Measurements from ENCODE around the gene MFNG.

MFNG gene

GRCh38 chr22:37519268-37520195, 33.3 kb upstream of the MFNG start, which contains the start of gene CARD10 (continued):
- TF ChIP-seq ZBTB20 (tag by site-specific recombination; IDR thresholded peaks at IDR 0.05) (peak; percentile 61; the same call in 1 of the 2 replicates), ZXDB (tag by site-specific recombination; IDR thresholded peaks at IDR 0.05) (no peak), PRDM10 (tag by site-specific recombination; IDR thresholded peaks at IDR 0.05) (no peak), ZNF530 (tag by site-specific recombination; IDR thresholded peaks at IDR 0.05; ENCODE audit: low read depth) (no peak), ZNF776 (tag by site-specific recombination; IDR thresholded peaks at IDR 0.05; ENCODE audit: borderline replicate concordance) (no peak), ZNF660 (tag by site-specific recombination; IDR thresholded peaks at IDR 0.05) (no peak), ZNF157 (tag by site-specific recombination; IDR thresholded peaks at IDR 0.05) (no peak), ZNF423 (tag by site-specific recombination; IDR thresholded peaks at IDR 0.05) (no peak), YY2 (tag by site-specific recombination; IDR thresholded peaks at IDR 0.05) (no peak), KLF1 (tag by site-specific recombination; IDR thresholded peaks at IDR 0.05) (peak; percentile 38; the same call in 1 of the 2 replicates), ZNF132 (tag by site-specific recombination; IDR thresholded peaks at IDR 0.05; ENCODE audit: borderline replicate concordance) (no peak), ATF2 (tag by site-specific recombination; IDR thresholded peaks at IDR 0.05; ENCODE audit: low read depth) (no peak), ZNF677 (tag by site-specific recombination; IDR thresholded peaks at IDR 0.05) (no peak), ZNF664 (tag by site-specific recombination; IDR thresholded peaks at IDR 0.05) (no peak), ZNF654 (tag by site-specific recombination; IDR thresholded peaks at IDR 0.05; ENCODE audit: low read depth) (no peak), ZNF571 (tag by site-specific recombination; IDR thresholded peaks at IDR 0.05) (no peak), ZNF645 (tag by site-specific recombination; IDR thresholded peaks at IDR 0.05) (no peak), KLF10 (tag by site-specific recombination; IDR thresholded peaks at IDR 0.05) (peak; percentile 91), ZNF548 (tag by site-specific recombination; IDR thresholded peaks at IDR 0.05) (no peak), TRIM28 (IDR thresholded peaks at IDR 0.05; ENCODE audit: borderline replicate concordance, low read length) (no peak), ZFP41 (tag by site-specific recombination; IDR thresholded peaks at IDR 0.05; ENCODE audit: borderline replicate concordance) (no peak), ZNF362 (tag by site-specific recombination; IDR thresholded peaks at IDR 0.05) (no peak), ZIC2 (tag by site-specific recombination; IDR thresholded peaks at IDR 0.05) (peak; percentile 82), ZNF768 (tag by site-specific recombination; IDR thresholded peaks at IDR 0.05) (no peak), ZNF596 (tag by site-specific recombination; IDR thresholded peaks at IDR 0.05) (0 out of 2 replicates have a peak, but pooled peaks have one; percentile 6), ZNF24 (tag by site-specific recombination; IDR thresholded peaks at IDR 0.05) (no peak), SP7 (tag by site-specific recombination; IDR thresholded peaks at IDR 0.05) (peak; percentile 51; the same call in 1 of the 2 replicates), ZNF10 (tag by site-specific recombination; IDR thresholded peaks at IDR 0.05) (no peak), ZNF621 (tag by site-specific recombination; IDR thresholded peaks at IDR 0.05) (no peak), ZNF37A (tag by site-specific recombination; IDR thresholded peaks at IDR 0.05) (no peak), ZNF513 (tag by site-specific recombination; IDR thresholded peaks at IDR 0.05) (no peak), OVOL3 (tag by site-specific recombination; IDR thresholded peaks at IDR 0.05) (no peak), EGR2 (tag by site-specific recombination; IDR thresholded peaks at IDR 0.05; ENCODE audit: low read depth) (peak; percentile 51; the same call in 1 of the 2 replicates)
